Islet precursor cell (in vitro differentiated cells): ENCODE data around the gene KIAA0513.

Source experiments
- DNase-seq: peaks from one replicate; pipeline ENCODE4 v3.0.0-alpha.2; 2018

Gene KIAA0513

GRCh38 chr16:85077039-85077438, 49.4 kb downstream of the KIAA0513 start:
- DNase-seq: no peak

- no peak for DNase-seq
Observed at GRCh38 chr16:85077576-85078125, 50.1 kb downstream of the KIAA0513 start.

GRCh38 chr16:85078226-85078625, 50.6 kb downstream of the KIAA0513 start:
- DNase-seq: no peak

- no peak for DNase-seq
Observed at GRCh38 chr16:85078952-85079351, 51.4 kb downstream of the KIAA0513 start.

- no peak for DNase-seq
Observed at GRCh38 chr16:85079785-85080570, 52.4 kb downstream of the KIAA0513 start.

- peak; percentile 72 for DNase-seq
Observed at GRCh38 chr16:85081038-85081437, 53.4 kb downstream of the KIAA0513 start.

- no peak for DNase-seq
Observed at GRCh38 chr16:85081765-85082164, 54.2 kb downstream of the KIAA0513 start.

GRCh38 chr16:85082173-85083050, 54.8 kb downstream of the KIAA0513 start:
- DNase-seq: no peak

- DNase-seq: no peak
Observed at GRCh38 chr16:85083051-85083639, 55.5 kb downstream of the KIAA0513 start.

GRCh38 chr16:85084841-85085510, 57.4 kb downstream of the KIAA0513 start:
- DNase-seq: no peak

- no peak for DNase-seq
Observed at GRCh38 chr16:85085721-85086120, 58.1 kb downstream of the KIAA0513 start.

GRCh38 chr16:85086347-85087291, 59.0 kb downstream of the KIAA0513 start:
- peak; percentile 80 for DNase-seq

GRCh38 chr16:85087899-85088569, 60.4 kb downstream of the KIAA0513 start:
- no peak for DNase-seq

- no peak for DNase-seq
Observed at GRCh38 chr16:85088570-85089199, 61.1 kb downstream of the KIAA0513 start.

GRCh38 chr16:85089525-85089924, 61.9 kb downstream of the KIAA0513 start:
- DNase-seq: no peak

GRCh38 chr16:85090181-85090580, 62.6 kb downstream of the KIAA0513 start:
- no peak for DNase-seq

GRCh38 chr16:85090873-85091521, 63.4 kb downstream of the KIAA0513 start:
- no peak for DNase-seq

GRCh38 chr16:85091522-85091910, 63.9 kb downstream of the KIAA0513 start:
- peak; percentile 70 for DNase-seq

- DNase-seq: no peak
Observed at GRCh38 chr16:85092309-85092708, 64.7 kb downstream of the KIAA0513 start.

GRCh38 chr16:85092851-85093250, 65.3 kb downstream of the KIAA0513 start:
- no peak for DNase-seq
